ENCODE results near the gene RPL13A. TPM values are rescaled to one million over a fixed set of nuclear protein-coding genes. Genes with fewer than 3 reads are reported as not detected.

Gene RPL13A
- total RNA-seq, 4 donors from 2014 or later = 1,462 to 5,863 (median 3,544) TPM

DNA sequence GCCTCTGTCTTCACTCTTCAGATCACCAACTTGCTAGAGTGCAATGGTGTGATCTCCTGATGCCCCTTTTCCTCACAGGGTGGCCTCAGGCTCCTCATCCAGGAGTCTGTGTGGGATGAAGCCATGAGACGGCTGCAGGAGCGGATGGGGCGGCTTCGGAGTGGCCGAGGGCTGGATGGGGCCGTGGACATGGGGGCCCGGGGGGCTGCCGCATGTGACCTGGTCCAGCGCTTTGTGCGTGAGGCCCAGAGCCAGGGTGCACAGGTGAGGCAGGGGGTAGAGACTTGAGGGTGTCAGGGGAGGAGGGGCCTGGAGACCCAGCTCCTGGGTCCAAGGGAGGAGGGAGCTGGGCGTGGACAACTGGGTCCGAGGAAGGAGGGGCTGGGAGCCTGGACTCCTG lies 24.9 kb upstream of the RPL13A start:
- intact Hi-C loops (cut with DNase I; ENCODE audit: low total_unique reads) = no loop called here
- Histone ChIP-seq H3K27me3 (no peaks in the 10 kb centered on the region), H3K27ac (no peak overlapping the region), H3K9me3 (no peaks in the 10 kb centered on the region), H3K36me3 (no peaks in the 10 kb centered on the region), H3K4me1 (no peaks in the 10 kb centered on the region), H3K4me3 (no peak overlapping the region)
- no peak for TF ChIP-seq POLR2A (IDR thresholded peaks at IDR 0.05)
- TF ChIP-seq, protein P1, sequence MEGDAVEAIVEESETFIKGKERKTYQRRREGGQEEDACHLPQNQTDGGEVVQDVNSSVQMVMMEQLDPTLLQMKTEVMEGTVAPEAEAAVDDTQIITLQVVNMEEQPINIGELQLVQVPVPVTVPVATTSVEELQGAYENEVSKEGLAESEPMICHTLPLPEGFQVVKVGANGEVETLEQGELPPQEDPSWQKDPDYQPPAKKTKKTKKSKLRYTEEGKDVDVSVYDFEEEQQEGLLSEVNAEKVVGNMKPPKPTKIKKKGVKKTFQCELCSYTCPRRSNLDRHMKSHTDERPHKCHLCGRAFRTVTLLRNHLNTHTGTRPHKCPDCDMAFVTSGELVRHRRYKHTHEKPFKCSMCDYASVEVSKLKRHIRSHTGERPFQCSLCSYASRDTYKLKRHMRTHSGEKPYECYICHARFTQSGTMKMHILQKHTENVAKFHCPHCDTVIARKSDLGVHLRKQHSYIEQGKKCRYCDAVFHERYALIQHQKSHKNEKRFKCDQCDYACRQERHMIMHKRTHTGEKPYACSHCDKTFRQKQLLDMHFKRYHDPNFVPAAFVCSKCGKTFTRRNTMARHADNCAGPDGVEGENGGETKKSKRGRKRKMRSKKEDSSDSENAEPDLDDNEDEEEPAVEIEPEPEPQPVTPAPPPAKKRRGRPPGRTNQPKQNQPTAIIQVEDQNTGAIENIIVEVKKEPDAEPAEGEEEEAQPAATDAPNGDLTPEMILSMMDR (IDR thresholded peaks at IDR 0.05) = no peak
- DNase-seq = no peak

DNA sequence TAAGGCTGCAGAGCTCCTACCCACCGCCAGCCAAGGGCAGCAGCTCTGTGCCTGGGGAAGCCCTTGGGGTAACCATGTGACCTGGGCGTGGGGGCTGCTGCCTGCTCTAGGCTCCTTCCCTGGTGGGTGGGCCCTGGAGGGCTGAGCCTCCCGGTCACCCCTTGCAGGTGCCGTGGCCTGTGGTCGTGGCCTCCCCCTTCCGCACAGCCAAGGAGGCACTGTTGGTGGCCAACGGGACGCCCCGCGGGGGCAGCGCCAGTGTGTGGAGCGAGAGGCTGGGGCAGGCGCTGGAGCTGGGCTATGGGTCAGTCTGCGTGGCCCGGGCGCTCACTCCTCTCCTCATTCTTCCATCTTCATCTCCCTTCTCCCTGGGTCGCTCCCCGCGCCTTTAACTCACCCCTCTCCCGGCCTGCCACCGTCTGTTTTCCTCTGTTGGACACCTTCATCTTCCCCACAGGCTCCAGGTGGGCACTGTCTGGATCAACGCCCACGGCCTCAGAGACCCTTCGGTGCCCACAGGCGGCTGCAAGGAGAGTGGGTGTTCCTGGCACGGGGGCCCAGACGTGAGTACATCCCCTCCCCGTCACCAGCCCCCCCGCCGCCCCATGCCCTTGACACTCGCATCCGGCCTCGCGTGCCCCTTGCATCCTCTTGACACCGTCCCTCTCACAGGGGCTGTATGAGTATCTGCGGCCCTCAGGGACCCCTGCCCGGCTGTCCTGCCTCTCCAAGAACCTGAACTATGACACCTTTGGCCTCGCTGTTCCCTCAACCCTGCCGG lies 23.3 kb upstream of the RPL13A start:
- H3K9me3 ChIP-seq = no peaks in the 10 kb centered on the region
- intact Hi-C loops (cut with DNase I; ENCODE audit: low total_unique reads) = no loop called here
- H3K36me3 ChIP-seq = no peaks in the 10 kb centered on the region
- H3K4me3 ChIP-seq = no peak overlapping the region
- no peak overlapping the region for H3K27ac ChIP-seq
- no peak for TF ChIP-seq POLR2A (IDR thresholded peaks at IDR 0.05)
- TF ChIP-seq, protein P1 (IDR thresholded peaks at IDR 0.05) = no peak
- H3K27me3 ChIP-seq = no peaks in the 10 kb centered on the region
- DNase-seq = no peak
- H3K4me1 ChIP-seq = no peaks in the 10 kb centered on the region

DNA sequence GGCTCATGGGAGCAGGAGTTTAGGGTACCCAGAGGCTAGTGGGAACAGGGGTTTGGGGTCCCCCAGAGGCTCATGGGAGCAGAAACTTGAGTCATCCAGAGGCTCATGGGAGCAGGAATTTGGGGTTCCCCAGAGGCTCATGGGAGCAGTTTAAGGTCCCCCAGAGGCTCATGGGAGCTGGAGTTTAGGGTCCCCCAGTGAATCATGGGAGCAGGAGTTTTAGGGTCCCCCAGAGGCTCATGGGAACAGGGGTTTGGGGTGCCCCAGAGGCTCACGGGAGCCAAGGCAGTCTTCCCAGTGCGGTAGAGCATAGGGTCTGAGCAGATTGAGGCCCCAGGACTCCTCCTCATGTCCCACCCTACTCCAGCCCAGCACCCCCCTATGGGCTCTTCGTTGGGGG lies 22.0 kb upstream of the RPL13A start:
- DNase-seq = no peak
- Histone ChIP-seq H3K27me3 (no peaks in the 10 kb centered on the region), H3K9me3 (no peaks in the 10 kb centered on the region), H3K4me1 (no peaks in the 10 kb centered on the region), H3K36me3 (no peaks in the 10 kb centered on the region), H3K27ac (no peak overlapping the region), H3K4me3 (no peak overlapping the region)
- TF ChIP-seq POLR2A (IDR thresholded peaks at IDR 0.05) = no peak
- TF ChIP-seq, protein P1 (IDR thresholded peaks at IDR 0.05) = no peak
- intact Hi-C loops (cut with DNase I; ENCODE audit: low total_unique reads) = no loop called here

DNA sequence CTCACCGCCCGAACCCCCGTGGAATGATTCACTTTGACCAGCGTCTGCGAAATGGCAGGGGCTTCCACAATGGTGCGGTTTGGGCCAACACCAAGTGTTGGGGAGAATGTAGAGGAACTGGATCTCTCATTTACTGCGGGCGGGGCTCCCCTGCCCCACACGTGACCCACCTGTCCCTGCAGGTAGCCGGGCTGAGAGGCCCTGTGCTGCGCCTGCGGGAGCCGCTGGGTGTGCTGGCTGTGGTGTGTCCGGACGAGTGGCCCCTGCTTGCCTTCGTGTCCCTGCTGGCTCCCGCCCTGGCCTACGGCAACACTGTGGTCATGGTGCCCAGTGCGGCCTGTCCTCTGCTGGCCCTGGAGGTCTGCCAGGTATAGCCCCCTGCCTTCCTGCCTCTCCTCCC lies 19.2 kb upstream of the RPL13A start:
- Histone ChIP-seq H3K4me3 (no peak overlapping the region), H3K9me3 (no peaks in the 10 kb centered on the region), H3K4me1 (no peaks in the 10 kb centered on the region), H3K27me3 (no peaks in the 10 kb centered on the region), H3K36me3 (no peaks in the 10 kb centered on the region), H3K27ac (peak overlapping the region; percentile 51 to 57)
- intact Hi-C loops (cut with DNase I; ENCODE audit: low total_unique reads) = no loop called here
- TF ChIP-seq, protein P1 (IDR thresholded peaks at IDR 0.05) = no peak
- TF ChIP-seq POLR2A (IDR thresholded peaks at IDR 0.05) = no peak
- DNase-seq = no peak

DNA sequence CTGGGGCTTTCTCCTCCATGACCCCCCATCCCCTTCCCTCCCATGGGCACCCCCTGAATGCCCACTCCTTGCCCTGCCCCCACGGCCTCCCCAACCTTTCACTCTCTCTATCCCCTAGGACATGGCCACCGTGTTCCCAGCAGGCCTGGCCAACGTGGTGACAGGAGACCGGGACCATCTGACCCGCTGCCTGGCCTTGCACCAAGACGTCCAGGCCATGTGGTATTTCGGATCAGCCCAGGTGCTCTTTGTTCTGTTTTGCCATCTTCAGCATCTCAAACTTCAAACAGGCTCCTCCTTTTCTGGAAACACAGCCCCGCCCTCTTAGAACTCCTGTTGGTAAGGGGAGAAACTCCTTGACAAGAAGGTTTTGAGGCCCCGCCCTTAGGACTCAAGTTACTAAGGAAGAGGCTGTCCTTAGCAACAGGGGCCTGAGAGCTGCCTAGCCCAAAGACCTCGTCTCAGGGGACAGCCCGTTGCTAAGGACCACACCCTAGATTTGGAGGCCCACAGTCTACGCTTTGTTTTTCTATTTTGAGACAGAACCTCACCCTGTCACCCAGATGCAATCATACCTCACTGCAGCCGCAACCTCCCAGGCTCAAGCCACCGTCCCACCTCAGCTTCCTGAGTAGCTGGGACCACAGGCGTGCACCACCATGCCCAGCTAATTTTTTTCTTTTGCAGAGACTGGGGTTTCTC lies 18.5 kb upstream of the RPL13A start:
- Histone ChIP-seq H3K27ac (peak overlapping the region; percentile 51 to 57), H3K4me1 (no peaks in the 10 kb centered on the region), H3K9me3 (no peaks in the 10 kb centered on the region), H3K4me3 (no peak overlapping the region), H3K36me3 (no peaks in the 10 kb centered on the region), H3K27me3 (no peaks in the 10 kb centered on the region)
- peak; percentile 61 to 84 for DNase-seq
- TF ChIP-seq, protein P1 (IDR thresholded peaks at IDR 0.05) = no peak
- no peak for TF ChIP-seq POLR2A (IDR thresholded peaks at IDR 0.05)
- intact Hi-C loops (cut with DNase I; ENCODE audit: low total_unique reads) = no loop called here

Data from uterus (tissue), 4 donors.